GM18858 (cell line): ENCODE results near the gene SERP2.

ENCODE experiments used
- ATAC-seq: cut with Tn5 transposase; IDR thresholded peaks from one replicate; pipeline ENCODE4 v1.9.1; 2021; ENCODE audit not compliant: unreplicated experiment

Gene SERP2

GRCh38 chr13:44386913-44387556 lies 13.4 kb downstream of the SERP2 start:
- ATAC-seq: no peak

- no peak for ATAC-seq
Measured at GRCh38 chr13:44388427-44389059, 14.9 kb downstream of the SERP2 start.

DNA sequence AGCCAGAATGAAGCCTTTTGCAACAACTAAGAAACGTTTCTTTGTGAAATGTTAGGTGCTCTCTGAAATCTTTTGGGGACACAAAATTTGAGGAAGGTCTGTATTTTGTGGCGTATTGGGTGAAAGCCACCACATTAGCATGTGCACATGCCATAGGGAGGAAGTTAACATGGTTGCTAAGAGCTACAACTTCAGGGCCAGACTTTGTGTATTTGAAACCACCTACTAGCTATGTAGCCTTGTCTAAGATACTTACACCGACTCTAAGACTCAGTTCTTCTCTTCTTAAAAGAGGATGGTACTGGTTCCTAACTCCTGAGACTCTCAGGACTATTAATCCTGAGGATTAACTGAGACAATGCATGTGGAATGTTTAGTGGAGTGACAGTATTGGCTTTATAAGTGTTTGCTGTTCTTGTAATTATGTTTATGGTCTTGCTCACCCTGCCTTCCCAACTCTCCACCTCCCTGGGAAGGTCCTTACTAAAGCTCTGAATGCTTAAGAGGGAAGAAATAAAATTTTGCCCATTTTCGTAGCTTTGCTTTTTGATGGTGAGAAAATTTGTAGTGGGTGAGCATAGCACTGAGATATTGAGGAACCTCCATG lies 15.5 kb downstream of the SERP2 start:
- no peak for ATAC-seq

- ATAC-seq: no peak
Measured at GRCh38 chr13:44389876-44390275, 16.3 kb downstream of the SERP2 start.

DNA sequence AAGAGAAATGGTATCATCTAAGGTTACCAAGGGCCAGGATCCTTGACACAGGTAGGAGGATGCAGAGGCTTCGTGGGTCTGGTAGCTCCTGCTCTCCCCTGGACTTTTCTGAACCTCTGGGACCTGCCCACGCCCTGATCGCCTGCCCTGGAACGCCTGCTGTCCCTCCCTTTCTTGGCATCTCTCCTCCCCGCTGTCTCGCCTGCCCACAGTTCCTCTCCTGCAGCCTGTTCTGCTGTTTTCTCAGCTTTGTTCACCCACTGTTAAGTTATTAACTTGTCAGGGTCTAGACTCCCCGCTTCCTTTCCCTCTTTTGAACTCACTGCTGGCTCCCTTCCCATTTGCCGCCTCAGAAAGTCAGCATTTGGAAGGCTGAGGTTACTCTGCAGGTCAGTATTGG lies 19.8 kb downstream of the SERP2 start:
- no peak for ATAC-seq

DNA sequence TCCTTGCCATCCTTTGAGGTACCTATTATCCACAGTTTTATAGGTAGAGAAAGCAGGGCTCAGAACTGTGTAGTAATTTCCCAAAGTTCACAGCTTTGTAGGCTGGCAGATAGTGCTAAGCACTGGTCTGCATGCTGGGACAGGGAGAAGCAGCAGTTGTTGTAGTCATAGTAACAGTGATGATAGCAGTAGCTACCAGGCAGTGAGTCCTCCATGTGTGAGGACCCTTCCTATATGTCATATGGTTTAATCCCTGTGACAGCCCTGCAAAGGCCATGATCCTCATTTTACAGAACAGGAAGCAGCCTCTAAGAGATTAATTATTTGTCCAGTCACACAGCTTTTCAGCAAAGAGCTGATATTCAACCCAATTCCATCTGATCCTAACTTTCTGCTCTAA lies 21.0 kb downstream of the SERP2 start:
- ATAC-seq: no peak

GRCh38 chr13:44395976-44396694 lies 22.5 kb downstream of the SERP2 start:
- no peak for ATAC-seq

GRCh38 chr13:44396701-44397580 lies 23.3 kb downstream of the SERP2 start:
- ATAC-seq: no peak

DNA sequence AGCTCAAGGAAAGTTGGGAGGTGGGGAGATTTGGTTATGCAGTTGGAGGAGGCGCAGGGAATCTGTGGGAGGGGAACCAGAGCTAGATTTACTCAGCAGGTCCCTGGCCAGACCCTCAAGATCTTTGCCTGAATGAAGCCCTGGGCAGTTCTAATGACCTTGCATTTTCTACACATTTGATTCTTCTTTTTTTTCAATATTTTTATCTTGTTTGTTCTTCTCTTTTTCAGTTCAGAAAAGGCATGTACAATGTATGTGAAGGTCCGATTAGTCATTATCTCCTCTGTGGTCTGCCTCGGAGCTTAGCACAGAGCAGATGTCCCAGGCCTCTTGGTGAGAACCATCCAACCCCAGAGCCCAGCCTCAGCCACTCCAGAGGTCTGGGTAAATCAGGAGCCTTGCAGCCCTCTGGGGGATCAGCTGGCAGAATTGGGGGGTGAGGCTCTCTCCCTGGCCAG lies 24.2 kb downstream of the SERP2 start:
- no peak for ATAC-seq

DNA sequence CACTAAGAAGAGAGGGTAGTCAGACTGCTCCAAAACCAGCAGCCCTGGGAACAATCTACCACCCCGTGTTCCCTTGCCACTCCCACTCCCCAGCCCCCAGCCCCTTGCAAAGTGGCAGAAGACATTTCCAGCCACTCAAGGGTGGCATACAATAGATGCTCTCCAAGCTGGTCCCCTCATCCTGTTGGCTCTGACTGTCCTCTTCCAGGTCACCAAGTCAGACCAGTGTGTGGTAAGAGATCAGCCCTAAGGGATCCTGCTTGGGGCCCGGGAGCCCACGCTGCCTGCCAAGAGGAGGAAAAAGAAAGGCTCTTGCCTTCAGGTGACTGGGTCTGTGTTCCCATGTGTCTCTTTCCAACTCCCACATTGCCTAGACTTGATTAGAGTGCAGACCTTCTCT lies 25.0 kb downstream of the SERP2 start:
- no peak for ATAC-seq

- no peak for ATAC-seq
Measured at GRCh38 chr13:44399074-44399473, 25.4 kb downstream of the SERP2 start.

DNA sequence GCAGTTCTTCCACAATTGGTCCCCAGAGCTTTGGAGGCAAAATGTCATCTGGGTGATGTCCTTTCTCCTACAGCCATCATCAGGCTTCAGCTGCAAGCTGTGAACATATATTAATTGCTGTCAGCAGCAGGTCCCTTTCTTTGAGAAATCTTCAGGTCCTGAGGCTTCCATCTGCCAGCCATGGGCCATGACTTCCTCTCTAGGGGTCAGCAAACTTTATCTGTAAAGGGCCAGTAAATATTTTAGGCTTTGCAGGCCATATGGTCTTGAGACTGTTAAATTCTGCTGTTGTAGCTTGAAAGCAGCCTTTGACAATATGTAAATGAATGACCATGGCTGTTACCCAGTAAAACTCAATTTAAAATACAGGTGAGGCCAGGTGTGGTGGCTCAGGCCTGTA lies 27.1 kb downstream of the SERP2 start:
- no peak for ATAC-seq

DNA sequence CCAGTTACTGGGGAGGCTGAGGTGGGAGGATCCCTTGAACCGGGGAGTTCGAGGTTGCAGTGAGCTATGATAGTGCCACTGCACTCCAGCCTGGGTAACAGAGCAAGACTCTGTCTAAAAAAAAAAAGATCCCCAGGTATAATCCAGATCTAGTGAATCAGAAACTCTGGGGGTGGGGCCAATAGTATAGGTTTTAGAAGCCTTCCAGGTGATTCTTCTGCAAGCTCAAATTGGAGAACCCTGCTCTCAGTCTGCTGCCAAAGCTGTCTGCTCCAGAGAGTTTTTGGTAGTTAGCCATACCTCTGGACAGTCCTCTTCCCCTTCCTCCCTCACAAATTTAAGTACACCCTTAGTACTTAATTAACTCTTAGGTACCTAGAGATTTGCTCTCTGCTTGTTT lies 28.0 kb downstream of the SERP2 start:
- ATAC-seq: no peak

DNA sequence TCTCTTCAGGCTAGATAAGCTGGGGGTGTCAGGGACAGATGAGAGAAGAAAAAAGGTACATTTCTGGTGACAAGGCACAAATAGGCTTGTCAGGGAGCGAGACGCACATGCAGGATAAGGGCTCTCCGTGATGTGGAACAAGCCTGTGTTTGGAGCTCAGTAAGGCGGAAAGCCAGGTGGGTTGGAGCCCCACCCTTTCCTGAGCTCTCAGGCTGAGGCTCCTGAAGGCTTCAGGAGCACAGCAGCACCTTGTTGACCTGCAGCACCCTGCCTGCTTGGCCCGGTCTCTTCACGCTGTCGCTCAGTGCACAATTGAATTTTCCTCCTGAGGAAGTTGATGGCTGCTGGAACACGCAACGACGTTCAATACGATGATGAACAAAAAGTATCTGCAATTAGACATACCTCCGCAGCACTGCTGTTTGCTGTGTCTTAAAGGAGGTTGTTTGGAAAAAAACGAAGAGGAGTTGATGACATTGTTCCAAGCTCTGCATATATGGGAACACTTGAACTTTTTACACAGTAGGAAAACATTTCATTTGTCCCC lies 29.3 kb downstream of the SERP2 start:
- ATAC-seq: no peak

GRCh38 chr13:44403461-44404056 lies 29.9 kb downstream of the SERP2 start:
- no peak for ATAC-seq

DNA sequence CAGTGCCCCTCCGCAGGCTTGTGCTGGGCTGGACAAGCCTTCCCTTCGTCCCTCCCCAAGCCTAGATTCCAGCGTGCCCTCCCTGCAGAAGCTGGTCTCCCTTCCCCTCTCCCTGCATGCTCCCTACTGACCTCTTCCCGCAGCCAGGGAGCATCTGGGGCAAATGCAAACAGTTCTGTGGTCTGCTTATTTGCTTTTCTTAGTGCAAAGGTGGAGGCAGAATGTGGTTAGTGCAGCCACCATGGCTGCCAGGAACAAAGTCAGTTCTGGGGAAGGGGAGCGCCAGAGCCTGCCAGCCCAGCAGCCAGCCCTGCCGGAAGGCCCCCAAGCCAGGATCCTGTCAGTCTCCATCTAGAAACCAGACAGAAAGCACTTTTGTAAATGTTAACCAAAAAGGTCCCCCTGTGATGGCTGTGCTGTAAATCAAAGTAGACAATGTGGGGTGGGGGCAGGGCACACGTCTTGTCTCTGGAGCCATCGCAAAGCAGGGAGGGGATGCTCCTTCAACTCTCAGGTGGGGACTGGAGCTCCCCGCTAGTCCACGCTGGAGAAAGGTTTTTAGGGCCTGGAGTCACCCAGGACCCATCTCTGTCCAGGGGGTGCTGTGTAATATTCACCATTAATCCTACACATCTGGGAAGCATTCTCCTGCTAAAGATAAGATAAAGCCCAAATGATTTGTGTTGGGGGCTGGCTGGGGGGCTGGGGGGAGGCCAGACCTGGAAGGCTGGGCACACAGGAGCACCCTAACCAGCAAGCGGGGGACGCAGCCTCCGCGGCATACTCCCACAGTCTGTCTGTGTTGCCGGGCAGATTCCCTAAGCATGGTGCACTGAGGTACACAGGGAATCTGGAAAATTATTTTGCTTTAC lies 30.9 kb downstream of the SERP2 start:
- ATAC-seq: no peak

GRCh38 chr13:44406617-44407016 lies 33.0 kb downstream of the SERP2 start:
- no peak for ATAC-seq

- no peak for ATAC-seq
Measured at GRCh38 chr13:44407379-44407778, 33.8 kb downstream of the SERP2 start.

DNA sequence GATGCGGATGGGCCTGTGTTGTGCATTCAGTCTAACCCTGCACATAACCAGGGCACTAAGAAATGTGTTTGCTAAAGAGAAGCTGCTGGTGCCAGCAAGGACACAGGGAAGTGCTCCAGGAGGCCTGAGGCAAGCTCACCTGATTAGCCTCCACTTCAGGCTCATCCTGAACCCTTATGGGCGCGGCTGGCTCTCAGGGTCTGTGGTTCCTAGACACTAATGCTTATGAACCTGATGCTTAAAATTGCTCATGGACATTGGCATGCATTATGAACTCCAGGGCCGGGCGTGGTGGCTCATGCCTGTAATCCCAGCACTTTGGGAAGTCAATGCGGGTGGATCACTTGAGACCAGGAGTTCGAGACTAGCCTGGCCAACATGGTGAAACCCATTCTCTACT lies 34.3 kb downstream of the SERP2 start:
- no peak for ATAC-seq
